GM12872 (cell line): ENCODE data around the gene FMOD.

Experiments
- CTCF ChIP-seq: IDR thresholded peaks from 3 replicates; pipeline ENCODE4 v1.5.1; 2011; ENCODE audit warnings: low read depth, mild to moderate bottlenecking, low read length, moderate library complexity; ENCODE audit not compliant: insufficient read depth

FMOD gene

GRCh38 chr1:203380420-203381150, 29.7 kb upstream of the FMOD start:
- no peak for TF ChIP-seq CTCF

GRCh38 chr1:203379825-203380224, 28.9 kb upstream of the FMOD start:
- TF ChIP-seq CTCF, result no peak

GRCh38 chr1:203378556-203379245, 27.8 kb upstream of the FMOD start:
- TF ChIP-seq CTCF, result no peak

DNA sequence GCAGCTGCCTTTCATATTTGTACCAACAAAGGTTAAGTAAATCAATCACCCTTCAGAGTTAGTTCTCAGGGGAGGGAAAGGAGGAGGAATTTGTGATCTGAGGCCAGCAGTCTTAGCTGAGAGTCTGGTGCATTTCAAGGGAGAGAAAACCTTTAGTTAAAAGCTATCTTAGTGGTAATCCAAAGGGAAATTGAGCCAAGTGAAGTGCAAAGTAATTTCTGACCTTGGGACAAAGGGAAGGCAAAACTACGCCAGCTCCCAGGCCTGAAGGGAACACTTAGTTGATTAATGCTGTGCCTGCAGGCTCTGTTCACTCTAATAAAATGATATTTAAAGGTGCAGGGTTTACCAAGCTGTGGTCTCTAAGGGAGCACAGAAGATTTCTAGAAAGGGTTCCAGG, 23.1 kb upstream of the FMOD start:
- TF ChIP-seq CTCF, result no peak

DNA sequence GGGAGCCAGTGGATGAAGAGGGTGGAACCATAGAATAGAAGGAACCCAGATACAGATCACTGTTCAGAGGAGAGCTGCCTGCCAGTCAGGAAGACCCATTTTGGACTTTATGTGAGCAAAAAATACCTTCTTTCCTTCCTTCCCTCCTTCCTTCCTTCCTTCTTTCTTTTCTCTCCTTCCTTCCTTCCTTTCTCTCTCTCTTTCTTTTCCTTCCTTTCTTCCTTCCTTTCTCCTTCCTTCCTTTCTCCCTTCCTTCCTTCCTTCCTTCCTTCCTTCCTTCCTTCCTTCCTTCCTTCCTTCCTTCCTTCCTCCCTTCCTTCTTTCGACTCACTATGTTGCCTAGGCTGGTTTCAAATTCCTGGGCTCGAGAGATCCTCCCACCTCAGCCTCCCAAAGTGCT, 22.1 kb upstream of the FMOD start:
- no peak for TF ChIP-seq CTCF

DNA sequence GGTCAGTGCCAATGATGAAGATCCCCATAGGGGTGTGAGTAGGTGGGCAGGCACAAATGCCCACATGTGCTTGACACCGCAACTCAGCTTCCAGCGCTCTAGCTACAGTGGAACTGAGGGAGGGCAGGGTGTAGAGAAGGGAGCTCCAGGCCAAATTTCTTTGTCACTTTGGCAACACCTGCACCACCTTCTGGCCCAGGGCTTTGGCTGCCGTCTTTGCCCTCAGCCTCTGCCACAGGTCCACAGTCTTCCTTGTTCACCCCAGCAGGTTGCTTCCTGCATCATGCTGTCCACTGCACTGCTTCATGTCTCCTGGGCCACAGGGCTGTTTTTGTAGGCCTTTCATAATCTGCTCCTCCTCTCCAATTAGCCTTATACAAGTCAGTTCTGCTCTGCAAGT, 20.4 kb upstream of the FMOD start:
- no peak for TF ChIP-seq CTCF

GRCh38 chr1:203369666-203370065, 18.7 kb upstream of the FMOD start:
- TF ChIP-seq CTCF, result no peak
